Measurements from ENCODE around the gene LAMTOR5.

The LAMTOR5 gene

DNA sequence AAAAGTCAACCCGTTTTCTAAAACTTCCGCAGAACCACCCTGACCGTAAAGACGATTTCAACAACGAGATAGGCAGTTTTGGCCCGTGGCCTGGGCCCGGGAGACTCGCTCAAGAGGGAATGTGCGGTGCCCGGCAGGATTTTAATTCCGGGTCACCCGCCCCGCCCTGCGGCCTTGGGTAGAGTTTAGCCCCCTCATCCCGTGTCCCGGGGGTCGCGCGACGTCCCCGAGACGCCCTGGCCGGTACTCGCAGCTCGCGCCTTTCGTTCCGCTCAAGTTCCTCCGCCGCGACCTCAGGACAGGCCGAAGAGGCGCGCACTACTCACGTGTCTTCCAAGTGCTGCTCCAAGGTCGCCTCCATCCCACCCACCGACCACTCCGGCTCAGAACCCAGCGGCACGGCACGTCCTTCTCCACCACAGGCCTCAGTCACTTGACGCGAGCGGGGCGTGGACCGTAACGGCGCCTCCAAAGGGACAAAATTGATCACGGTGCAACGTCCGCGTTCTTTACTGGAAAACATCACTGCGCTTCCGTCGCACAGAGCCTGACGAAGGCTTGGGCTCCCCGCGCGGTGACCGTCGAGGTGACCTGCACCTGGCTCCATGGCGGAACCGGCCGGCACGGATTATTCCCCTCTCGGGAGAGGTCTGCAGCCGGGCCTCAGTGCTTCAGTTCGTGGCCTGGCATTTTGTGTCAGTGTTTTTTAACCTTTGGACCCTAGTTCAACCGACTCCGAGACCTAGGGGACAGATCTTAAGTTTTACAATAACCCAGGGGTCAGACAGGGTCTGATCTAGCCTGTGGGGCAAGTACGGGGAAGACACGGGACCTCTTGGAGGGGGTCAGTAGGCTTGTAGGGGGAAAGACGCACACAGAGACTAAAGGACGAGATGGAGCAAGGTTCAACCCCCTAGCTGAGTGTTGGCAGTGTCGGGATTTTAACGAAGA lies at the start of gene LAMTOR5:
Gene LAMTOR5, minus strand, starts transcription at position 435 of the 951 bp plus-strand sequence. Its CDS starts 74 bp downstream, at position 361.
- peak within 1 kb of the TSS; percentile 77 for H3K4me3 ChIP-seq (ENCODE audit: low read length)
- peak; percentile 91 for DNase-seq (ENCODE audit: low read depth)
- TF ChIP-seq, protein P1, sequence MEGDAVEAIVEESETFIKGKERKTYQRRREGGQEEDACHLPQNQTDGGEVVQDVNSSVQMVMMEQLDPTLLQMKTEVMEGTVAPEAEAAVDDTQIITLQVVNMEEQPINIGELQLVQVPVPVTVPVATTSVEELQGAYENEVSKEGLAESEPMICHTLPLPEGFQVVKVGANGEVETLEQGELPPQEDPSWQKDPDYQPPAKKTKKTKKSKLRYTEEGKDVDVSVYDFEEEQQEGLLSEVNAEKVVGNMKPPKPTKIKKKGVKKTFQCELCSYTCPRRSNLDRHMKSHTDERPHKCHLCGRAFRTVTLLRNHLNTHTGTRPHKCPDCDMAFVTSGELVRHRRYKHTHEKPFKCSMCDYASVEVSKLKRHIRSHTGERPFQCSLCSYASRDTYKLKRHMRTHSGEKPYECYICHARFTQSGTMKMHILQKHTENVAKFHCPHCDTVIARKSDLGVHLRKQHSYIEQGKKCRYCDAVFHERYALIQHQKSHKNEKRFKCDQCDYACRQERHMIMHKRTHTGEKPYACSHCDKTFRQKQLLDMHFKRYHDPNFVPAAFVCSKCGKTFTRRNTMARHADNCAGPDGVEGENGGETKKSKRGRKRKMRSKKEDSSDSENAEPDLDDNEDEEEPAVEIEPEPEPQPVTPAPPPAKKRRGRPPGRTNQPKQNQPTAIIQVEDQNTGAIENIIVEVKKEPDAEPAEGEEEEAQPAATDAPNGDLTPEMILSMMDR (conservative IDR thresholded peaks at IDR 0.05; ENCODE audit: low read length) = 0 out of 2 replicates have a peak, but pooled peaks have one; percentile 11

DNA sequence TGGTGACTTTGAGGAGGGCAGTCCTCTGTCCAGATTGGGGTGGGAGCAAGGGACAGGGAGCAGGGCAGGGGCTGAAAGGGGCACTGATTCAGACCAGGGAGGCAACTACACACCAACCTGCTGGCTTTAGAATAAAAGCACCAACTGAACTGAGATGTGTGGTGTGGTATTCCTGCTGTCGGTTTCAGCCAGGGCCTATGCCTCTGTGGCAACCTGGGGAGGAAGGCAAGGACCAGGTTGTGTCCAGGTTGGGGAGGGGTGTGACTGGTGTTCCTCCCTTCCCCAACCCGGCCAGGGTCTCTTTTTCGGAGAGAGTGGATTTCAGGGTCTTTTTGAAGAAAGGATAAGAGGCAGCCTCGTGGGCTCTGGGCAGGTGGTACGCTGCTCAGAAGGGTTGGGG lies 49.7 kb upstream of the LAMTOR5 start:
- no peak overlapping the region for H3K4me3 ChIP-seq (ENCODE audit: low read length)
- TF ChIP-seq, protein P1 (conservative IDR thresholded peaks at IDR 0.05; ENCODE audit: low read length) = no peak
- no peak for DNase-seq (ENCODE audit: low read depth)

DNA sequence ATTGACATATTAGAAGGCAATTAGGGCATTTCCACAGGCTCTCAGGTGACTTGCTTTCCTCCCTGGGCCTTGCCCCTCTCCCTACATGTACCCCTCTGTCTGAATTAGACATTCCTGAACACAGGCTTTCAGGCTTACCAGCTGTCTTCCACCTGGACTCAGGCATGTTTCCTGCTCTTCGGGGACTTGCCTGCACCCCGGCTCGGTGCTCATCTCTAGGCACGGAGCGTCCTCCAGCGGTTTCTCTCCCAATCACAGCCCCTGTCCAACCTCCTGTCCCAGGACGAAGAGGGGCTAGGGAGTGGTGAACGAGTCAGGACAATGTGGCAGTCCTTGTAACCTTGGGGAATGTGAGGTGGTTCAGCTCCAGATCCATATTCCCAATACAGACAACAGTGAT lies 47.7 kb upstream of the LAMTOR5 start:
- no peak overlapping the region for H3K4me3 ChIP-seq (ENCODE audit: low read length)
- no peak for DNase-seq (ENCODE audit: low read depth)
- TF ChIP-seq, protein P1 (conservative IDR thresholded peaks at IDR 0.05; ENCODE audit: low read length) = no peak; the same call in 1 of the 2 replicates

DNA sequence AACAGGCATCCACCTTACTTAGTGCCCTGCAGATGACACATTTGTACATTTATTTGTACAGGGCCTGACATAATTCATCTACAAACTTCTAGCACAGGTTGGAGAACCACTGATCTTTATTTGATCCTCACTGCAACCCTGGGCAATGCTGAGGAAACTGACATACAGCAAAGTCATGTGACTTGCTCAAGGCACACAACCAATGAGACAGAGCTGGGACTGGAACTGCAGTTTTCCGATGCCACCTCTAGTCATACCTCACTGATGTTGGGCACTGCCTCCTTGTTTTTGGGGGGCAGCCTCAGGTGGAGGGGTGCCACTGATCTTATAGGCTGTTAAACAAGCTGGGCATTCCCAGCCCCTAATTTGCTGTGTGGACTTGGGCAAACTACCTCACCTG lies 46.8 kb upstream of the LAMTOR5 start:
- TF ChIP-seq, protein P1 (conservative IDR thresholded peaks at IDR 0.05; ENCODE audit: low read length) = no peak
- no peak overlapping the region for H3K4me3 ChIP-seq (ENCODE audit: low read length)
- no peak for DNase-seq (ENCODE audit: low read depth)

DNA sequence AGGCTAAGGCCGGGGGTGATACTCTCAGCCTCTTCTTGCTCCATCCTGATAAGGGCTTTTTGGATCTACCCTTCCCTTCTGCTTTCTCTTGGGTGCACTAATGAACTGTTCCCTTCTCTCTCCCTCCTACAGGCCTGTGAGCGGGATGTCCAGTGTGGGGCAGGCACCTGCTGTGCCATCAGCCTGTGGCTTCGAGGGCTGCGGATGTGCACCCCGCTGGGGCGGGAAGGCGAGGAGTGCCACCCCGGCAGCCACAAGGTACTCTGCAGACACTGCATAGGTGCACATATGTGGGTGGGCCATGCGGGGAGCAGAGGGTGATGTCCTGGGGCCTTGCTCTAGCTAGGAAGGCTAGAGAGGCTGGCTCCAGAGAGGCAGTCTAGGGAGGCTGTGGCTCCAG lies 46.3 kb upstream of the LAMTOR5 start:
- TF ChIP-seq, protein P1 (conservative IDR thresholded peaks at IDR 0.05; ENCODE audit: low read length) = no peak
- DNase-seq (ENCODE audit: low read depth) = no peak
- H3K4me3 ChIP-seq (ENCODE audit: low read length) = no peak overlapping the region

DNA sequence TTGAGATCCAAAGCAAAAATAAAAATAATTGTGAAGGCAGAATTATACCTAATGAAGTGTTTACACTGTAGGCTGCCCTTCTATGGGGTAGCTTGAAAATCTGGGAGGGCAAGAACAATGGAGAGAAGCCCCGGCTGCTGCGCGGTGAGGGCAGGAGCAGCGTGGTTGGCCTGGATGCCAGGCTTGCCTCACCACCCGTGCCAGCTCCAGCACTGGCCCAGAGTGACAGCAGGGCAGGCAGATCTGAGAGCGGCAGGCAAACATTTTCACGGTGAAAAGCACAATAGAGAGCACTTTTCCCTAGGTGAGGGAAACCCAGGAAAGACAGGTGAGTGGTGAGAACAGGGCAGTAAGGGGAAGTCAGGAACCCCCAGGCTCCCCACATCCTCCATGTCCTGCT lies 44.8 kb upstream of the LAMTOR5 start:
- no peak overlapping the region for H3K4me3 ChIP-seq (ENCODE audit: low read length)
- no peak for DNase-seq (ENCODE audit: low read depth)
- TF ChIP-seq, protein P1 (conservative IDR thresholded peaks at IDR 0.05; ENCODE audit: low read length) = no peak

DNA sequence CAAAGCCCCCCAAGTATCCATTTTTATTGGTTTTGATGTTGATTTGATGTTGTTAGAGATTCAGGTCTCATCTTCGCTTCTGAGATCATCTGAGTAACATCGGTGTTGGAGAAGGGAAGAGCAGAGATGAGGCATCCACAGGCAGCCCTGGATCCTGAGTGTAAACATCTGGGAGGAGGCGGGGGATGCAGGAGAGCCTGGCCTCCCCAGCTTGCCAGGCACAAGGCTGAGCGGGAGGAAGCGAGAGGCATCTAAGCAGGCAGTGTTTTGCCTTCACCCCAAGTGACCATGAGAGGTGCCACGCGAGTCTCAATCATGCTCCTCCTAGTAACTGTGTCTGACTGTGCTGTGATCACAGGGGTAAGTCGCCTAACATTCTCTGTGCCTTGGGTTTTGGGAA lies 43.4 kb upstream of the LAMTOR5 start, which contains the start of gene PROK1:
Gene PROK1, plus strand, starts transcription at position 221 of the 400 bp plus-strand sequence. Its CDS starts 68 bp downstream, at position 289.
- no peak for DNase-seq (ENCODE audit: low read depth)
- TF ChIP-seq, protein P1 (conservative IDR thresholded peaks at IDR 0.05; ENCODE audit: low read length) = no peak
- H3K4me3 ChIP-seq (ENCODE audit: low read length) = no peak within 1 kb of the TSS
